ENCODE data around the gene TMEM107.
A peak's percentile ranks its signal among the peaks of the same experiment; 100 is the strongest.

GRCh38 chr17:8125154-8125946, 50.8 kb downstream of the TMEM107 start:
- TF ChIP-seq, protein P1, sequence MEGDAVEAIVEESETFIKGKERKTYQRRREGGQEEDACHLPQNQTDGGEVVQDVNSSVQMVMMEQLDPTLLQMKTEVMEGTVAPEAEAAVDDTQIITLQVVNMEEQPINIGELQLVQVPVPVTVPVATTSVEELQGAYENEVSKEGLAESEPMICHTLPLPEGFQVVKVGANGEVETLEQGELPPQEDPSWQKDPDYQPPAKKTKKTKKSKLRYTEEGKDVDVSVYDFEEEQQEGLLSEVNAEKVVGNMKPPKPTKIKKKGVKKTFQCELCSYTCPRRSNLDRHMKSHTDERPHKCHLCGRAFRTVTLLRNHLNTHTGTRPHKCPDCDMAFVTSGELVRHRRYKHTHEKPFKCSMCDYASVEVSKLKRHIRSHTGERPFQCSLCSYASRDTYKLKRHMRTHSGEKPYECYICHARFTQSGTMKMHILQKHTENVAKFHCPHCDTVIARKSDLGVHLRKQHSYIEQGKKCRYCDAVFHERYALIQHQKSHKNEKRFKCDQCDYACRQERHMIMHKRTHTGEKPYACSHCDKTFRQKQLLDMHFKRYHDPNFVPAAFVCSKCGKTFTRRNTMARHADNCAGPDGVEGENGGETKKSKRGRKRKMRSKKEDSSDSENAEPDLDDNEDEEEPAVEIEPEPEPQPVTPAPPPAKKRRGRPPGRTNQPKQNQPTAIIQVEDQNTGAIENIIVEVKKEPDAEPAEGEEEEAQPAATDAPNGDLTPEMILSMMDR (IDR thresholded peaks at IDR 0.05): peak in 1 of 4 experiments; percentile 24
- TF ChIP-seq POLR2A (IDR thresholded peaks at IDR 0.05): no peak
